Fibroblast of skin of right biceps (primary cell): ENCODE results near the gene CHTOP.
A peak's percentile ranks its signal among the peaks of the same experiment; 100 is the strongest.
"Not testable (repeated sequence)": the region's sequence is repeated elsewhere in the genome, so short reads cannot be mapped to it uniquely, and the experiment has no call there.

ENCODE experiments used
- DNase-seq: peaks from one replicate; pipeline ENCODE4 v3.0.0-alpha.2; 2013

CHTOP gene

DNA sequence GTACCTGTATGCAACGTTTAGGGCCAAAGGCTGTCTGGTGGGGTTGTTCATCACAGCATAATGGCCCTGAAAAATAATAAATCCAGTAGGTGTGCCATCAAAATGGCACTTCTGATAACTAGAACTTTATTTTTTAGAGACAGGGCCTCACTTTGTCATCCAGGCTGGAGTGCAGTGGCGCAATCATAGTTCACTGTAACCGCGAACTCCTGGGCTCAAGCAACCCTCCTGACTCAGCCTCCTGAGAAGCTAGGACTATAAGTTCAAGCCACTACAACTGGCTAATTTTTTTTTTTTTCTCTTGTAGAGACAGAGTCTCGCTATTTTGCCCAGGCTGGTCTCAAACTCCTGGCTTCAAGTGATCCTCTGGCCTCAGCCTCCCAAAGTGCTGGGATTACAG lies 29.3 kb downstream of the CHTOP start:
- peak; percentile 42 for DNase-seq

DNA sequence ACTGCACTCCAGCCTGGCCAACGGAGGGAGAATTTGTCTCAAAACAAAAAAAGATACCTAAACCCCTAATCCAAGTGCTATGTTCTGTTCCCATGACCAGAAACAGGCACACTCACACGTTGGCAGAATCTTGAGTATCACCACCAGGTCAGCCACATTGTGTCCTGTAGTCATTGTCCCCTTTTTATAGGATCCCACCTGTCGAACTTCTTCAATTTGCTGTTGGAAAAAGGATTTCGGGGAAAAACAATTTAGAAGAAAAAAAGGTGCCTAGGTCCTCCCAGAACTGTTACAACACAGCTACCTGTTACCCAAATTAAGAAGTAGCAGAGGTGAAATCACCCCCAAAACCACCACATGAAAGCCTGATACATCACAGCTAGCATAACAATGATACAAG lies 33.6 kb downstream of the CHTOP start:
- no peak for DNase-seq

DNA sequence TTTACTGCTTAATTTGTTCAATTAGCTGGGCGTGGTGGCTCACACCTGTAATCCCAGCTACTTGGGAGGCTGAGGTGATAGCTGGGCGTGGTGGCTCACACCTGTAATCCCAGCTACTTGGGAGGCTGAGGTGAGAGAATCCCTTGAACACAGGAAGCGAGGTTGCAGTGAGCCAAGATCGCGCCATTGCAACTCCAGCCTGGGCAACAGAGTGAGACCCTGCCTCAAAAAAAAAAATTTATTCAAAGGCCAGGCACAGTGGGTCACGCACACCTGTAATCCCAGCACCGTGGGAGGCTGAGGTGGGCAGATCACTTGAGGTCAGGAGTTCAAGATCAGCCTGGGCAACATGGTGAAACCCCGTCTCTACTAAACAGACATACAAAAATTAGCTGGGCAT lies 34.8 kb downstream of the CHTOP start:
- not testable (repeated sequence) for DNase-seq

DNA sequence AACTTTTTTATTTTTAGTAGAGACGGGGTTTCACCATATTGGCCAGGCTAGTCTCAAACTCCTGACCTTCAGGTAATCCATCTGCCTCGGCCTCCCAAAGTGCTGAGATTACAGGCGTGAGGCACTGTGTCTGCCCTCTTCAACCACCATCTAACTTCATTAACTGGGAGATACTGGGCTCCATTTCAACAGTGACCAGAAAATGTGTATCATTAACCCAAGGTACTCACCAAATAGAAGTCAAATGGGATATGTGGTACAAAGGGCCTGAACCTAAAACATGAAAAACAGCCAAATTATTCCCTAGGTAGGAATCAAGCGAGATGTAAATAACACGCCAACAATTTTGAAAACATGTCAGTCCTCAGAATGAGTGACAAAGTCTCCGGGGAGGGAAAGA lies 35.7 kb downstream of the CHTOP start:
- DNase-seq, result no peak

DNA sequence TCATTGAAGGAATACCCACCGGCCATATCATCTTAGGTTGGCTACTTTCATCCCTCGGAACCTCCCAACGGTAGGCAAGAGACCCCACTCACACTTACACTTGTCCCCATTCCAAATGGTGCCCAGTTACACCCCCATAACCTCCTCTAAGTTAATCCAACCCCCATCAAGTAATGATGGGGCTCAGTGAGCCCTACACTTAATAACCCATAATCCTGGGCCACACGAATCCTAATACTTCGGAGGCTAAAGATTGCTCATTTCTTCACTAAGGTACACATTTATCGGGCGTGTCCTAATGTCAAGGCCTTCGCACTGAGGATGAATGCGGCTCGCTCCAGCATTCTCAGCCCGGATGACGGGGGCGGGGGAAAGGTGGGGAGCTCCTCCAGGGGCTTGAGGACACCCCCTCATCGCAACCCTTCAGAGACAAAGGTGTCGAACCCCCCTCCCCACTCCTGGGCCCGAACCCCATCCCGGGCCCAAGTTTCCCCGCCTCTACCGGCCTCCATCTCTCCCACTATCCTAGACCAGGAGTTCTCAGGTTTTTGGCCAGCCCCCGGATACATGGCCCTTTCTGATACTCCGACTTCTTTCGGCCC lies 36.5 kb downstream of the CHTOP start:
- DNase-seq, result no peak

DNA sequence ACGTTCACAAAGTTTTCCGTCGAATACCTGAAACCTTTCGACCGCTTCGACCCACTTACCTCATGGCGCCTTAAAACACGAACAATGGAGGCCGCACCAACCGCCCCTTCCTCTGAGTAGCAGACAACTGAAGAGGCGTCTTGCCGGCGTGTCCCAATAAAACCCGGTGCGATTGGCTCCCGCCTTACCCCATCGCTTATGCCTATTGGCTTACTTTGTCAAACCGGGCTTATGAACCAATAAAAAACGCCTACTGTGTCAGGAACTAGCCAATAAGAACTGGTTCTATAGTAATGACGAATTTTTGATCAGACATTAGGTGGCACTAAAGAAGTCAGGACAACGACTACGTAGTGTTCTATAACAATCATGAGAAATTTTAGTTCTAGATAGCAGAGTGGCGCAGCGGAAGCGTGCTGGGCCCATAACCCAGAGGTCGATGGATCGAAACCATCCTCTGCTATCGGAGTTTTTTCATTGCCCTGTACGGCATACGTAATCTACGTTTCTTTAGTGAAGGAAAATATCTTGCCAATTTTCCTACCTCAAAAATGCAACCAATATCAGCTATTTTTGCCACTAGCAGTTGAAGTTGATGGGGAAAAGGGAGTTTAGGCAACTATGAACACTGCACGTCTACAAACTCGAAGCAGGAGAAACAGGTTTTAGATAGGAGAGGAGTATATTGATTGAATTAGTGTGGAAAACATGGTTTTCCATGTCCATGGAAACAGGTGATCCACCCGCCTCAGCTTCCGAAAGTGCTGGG lies 37.2 kb downstream of the CHTOP start, which contains the start of gene ILF2:
ILF2 (minus strand) TSS at position 135 of the 769 bp plus-strand sequence; CDS start at position 64, 71 bp downstream.
- DNase-seq, result peak; percentile 100

DNA sequence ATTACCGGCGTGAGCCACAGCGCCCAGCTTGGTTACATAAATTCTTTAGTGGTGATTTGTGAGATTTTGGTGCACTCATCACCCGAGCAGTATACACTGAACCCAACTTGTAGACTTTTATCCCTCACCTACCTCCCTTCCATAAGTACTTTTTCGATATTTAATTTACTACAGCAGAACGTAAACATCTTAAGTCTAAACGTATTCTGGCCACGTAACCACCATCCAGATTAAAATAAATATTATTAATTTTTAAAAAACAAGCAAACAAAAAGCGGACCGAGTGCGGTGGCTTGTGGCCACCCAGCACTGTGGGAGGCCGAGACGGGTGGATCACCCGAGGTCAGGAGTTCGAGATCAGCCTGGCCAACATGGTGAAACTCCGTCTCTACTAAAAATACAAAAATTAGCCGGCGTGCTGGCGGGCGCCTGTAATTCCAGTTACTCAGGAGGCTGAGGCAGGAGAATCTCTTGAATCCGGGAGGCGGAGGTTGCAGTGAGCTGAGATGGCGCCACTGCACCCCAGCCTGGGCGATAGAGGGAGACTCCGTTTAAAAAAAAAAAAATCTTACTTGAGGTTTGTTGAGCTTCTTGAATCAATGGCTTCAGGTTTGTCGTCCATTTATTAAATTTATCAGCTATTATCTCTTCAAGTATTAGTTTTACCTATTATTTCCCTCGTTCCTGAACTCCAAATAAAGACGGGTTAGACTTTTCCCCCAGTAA lies 37.9 kb downstream of the CHTOP start:
- peak; percentile 28 for DNase-seq

DNA sequence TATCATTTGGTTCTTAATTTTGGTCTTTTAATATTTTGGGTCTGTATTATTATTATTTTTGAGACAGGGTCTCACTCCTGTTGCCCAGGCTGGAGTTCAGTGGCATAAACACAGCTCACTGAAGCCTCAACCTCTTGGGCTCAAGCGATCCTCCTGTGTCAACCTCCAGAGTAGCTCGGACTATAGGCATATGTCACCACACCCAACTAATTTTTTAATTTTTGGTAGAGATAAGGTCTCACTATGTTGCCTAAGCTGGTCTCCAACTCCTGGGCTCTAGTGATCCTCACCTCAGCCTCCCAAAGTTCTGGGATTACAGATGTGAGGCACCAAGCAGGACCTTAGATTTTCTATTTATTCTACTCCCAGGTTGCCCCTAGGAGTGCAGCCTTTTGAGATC lies 39.6 kb downstream of the CHTOP start:
- no peak for DNase-seq

DNA sequence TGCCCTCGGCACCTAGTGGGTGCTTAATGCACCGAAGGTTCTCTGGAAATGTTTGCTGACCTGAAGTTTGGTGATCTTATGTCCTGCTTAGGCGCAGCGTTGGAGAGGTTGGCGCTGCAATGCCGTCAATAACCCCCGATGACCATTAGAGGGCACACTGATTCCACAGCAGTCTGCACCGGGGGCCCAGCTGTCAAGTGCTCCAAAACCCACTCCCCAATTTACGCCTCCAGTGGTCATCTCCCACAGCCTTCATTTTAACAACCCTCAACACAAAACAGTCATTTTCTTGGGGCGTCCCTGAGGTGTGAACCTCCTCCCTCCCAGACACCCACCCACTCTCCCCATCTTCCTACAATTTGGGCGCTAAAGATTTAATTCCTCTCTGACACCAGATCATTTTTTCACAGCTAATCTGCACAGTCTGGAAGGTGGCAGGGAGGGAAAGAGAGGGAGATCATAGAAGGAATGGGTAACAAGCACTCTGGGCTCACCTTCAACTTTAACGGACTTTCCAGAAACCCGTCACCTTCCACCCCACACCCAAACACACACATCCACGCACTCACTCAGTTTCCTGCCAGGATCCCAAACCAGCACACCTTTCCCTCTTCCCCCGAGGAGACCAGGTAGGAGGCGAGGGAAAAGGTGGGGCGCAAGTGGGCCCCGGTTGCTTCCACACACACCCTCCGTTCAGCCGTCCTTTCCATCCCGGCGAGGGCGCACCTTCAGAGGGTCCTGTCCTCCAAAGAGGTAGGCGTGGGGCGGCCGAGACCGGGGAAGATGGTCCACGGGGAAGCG lies 44.1 kb downstream of the CHTOP start:
- DNase-seq, result peak; percentile 33

DNA sequence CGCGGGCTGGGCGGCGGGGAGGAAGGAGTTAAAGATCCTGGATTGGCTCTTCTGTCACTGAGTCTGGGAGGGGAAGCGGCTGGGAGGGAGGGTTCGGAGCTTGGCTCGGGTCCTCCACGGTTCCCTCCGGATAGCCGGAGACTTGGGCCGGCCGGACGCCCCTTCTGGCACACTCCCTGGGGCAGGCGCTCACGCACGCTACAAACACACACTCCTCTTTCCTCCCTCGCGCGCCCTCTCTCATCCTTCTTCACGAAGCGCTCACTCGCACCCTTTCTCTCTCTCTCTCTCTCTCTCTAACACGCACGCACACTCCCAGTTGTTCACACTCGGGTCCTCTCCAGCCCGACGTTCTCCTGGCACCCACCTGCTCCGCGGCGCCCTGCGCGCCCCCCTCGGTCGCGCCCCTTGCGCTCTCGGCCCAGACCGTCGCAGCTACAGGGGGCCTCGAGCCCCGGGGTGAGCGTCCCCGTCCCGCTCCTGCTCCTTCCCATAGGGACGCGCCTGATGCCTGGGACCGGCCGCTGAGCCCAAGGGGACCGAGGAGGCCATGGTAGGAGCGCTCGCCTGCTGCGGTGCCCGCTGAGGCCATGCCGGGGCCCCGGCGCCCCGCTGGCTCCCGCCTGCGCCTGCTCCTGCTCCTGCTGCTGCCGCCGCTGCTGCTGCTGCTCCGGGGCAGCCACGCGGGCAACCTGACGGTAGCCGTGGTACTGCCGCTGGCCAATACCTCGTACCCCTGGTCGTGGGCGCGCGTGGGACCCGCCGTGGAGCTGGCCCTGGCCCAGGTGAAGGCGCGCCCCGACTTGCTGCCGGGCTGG lies 44.9 kb downstream of the CHTOP start, which contains the start of gene NPR1:
NPR1 (plus strand) TSS at position 170 of the 818 bp plus-strand sequence; CDS start at position 591, 421 bp downstream.
- peak; percentile 20 for DNase-seq

DNA sequence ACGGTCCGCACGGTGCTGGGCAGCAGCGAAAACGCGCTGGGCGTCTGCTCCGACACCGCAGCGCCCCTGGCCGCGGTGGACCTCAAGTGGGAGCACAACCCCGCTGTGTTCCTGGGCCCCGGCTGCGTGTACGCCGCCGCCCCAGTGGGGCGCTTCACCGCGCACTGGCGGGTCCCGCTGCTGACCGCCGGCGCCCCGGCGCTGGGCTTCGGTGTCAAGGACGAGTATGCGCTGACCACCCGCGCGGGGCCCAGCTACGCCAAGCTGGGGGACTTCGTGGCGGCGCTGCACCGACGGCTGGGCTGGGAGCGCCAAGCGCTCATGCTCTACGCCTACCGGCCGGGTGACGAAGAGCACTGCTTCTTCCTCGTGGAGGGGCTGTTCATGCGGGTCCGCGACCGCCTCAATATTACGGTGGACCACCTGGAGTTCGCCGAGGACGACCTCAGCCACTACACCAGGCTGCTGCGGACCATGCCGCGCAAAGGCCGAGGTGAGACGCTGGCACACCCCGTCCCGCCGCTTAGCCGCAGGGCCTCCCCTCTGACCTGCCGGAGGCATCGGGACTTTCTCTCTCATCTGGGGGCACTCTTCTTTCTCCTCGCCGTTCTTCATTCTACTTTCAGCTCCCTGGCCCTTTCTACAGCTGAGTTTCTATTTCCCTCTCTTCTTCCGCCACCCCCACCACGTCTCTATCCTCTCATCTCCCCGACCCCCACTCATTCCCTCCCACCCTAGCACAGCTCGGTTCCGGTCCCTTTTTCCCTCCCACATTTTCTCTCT lies 45.7 kb downstream of the CHTOP start:
- DNase-seq, result no peak

DNA sequence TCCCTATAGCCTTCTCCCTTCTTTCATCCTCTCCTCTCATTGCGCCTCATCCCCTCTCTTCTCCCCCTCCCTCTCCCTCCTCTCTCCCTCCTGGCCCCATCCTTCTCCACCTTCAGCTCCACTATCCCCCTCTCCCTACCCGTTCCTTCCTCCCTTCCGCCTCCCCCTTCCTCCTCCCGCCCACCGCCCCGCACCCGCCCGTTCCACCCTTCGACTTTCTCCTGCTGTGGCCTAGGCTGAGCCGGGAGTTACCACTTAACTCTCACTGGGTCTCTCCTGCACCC lies 46.2 kb downstream of the CHTOP start:
- no peak for DNase-seq

DNA sequence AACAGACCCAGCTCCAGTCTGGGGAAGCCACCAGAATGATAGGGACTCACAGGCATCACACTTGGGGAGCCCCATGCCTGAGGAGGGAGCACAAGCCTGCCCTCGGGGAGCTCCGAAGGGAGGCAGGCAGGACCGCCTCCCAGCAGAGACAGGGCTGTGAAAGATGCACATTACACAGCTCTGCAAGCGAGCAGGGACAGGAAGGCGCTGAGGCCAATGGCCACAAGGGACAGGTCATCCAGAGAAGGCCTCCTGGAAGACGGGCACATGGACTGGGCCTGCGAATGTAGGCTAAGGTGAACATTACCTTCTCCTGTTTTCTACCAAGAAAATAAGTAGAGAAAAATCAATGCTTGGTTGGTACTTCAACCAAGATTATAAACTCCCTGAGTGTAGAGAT lies 48.9 kb downstream of the CHTOP start:
- DNase-seq, result no peak

DNA sequence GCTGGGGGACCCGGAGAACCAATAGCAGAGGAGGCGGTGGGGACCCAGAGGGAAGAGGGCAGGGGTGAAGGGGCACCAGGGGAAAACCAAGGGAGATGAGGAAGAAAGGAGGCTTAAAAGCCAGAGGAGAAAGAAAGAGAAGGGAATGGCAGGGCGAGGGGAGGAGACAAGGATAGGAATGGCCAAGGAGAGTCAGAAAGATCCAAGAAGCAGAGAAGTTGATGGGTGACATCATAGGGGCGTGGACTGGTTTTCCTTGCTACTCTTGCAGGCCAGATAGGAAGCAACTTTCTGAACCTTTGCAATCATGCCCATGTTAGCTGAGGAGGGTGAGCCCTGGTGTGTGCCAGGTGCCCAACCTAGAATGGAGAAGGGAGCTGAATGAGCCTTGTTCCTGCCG lies 50.0 kb downstream of the CHTOP start:
- DNase-seq, result no peak

DNA sequence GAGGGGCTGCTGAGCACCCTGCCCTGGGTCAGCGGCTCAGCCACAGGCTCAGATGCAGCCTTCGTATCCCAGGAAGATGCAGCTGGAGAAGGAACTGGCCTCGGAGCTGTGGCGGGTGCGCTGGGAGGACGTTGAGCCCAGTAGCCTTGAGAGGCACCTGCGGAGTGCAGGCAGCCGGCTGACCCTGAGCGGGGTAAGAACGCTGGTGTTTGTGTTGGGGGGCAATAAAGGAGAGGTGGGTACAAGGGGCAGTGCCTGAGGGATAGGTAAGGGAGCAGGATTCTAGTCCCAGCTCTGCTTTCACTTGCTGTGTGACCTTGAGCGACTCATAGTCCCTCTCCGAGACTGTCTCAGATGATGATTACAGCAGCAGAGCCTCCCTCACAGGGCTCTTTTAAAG lies 51.0 kb downstream of the CHTOP start:
- no peak for DNase-seq

DNA sequence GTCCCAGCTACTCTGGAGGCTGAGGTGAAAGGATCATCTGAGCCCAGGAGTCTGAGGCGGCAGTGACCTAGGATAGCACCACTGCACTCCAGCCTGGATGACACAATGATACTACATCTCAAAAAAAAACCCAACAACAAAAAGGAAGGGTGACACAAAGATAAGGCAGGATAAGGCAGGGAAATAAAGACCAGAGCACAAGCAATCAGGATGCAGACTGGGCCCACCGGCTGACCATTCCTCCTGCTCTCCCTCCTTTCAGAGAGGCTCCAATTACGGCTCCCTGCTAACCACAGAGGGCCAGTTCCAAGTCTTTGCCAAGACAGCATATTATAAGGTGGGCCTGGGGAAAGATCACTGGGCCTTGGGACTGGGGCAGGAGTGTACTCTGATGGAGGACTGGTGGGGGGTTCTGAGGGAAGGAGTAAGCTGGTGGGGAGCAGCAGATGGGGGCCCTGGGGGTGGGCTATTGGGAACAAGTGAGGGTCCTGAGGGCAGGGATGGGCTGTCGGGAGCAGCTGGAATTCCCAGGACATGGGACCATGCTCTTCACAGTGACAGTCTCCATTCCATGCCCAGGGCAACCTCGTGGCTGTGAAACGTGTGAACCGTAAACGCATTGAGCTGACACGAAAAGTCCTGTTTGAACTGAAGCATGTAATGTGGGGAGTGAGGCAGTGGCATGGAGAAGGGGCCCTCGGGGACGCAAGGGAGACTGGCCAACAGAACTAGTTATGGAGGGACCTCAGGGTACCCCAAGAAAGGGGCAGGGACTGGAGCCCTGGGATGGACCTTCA lies 51.9 kb downstream of the CHTOP start:
- DNase-seq, result no peak

DNA sequence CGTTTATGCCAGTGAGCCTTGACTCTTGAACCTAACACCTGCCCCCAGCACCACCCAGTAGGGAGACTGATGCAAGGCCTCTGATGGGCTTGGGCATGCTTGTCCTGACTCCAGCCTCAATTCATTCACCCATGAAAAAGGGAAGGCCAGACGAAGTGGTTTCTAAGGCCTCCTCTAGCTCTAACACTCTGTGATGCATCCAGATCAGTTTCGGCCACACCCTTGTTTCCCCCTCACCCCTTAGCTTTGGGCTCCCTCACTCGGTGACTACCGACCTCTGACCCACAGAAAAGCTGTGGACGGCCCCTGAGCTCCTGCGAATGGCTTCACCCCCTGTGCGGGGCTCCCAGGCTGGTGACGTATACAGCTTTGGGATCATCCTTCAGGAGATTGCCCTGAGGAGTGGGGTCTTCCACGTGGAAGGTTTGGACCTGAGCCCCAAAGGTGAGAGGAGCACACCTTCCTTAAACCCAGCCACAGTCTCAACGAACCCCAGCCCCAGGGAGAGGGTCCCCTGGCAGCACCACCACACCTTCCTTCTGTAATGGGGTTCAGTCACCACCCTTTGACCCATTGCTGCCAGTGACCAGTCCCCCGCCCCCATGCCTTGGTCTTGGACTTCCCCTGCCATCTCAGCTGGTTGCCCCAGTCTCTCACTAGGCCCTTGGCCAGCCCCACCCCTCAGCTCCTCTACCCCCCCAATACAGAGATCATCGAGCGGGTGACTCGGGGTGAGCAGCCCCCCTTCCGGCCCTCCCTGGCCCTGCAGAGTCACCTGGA lies 53.7 kb downstream of the CHTOP start:
- no peak for DNase-seq

DNA sequence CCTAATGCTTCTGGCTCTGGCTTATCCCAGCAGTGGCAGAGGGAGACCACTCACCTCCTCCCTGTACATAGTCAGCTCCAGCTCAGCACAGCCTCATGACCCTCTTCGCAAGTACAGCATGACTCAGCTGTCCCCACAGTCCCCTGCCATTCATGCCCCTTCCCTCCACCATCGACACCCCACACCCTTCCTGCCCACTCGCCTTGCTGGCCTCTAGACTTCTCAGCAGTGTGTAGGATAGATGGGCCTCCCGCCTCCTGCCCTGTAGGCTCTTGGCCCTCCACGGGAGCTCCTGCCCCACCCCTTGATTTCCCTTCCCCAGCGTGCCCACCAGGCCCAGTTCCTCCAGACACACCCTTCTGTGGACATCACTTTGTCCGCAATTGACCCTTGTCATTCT lies 54.4 kb downstream of the CHTOP start:
- no peak for DNase-seq

DNA sequence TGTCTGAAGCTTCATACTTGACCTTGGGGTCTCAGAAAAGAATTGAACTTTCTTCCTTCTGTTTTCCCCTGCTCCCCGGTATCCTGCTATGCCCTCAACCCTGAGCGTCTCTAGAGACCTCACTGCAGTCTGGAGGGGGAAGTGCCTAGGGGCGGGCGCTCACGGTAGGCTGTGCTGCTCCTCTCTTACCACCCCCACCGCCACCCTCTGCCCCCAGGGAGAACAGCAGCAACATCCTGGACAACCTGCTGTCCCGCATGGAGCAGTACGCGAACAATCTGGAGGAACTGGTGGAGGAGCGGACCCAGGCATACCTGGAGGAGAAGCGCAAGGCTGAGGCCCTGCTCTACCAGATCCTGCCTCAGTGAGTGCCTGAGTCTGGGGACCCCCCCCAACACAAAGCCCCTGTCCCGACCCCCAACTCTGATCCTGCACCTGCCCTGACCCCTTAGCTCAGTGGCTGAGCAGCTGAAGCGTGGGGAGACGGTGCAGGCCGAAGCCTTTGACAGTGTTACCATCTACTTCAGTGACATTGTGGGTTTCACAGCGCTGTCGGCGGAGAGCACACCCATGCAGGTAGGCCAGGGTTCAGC lies 55.0 kb downstream of the CHTOP start:
- DNase-seq, result no peak
